Measurements from ENCODE around the gene MTARC2.

The MTARC2 gene

DNA sequence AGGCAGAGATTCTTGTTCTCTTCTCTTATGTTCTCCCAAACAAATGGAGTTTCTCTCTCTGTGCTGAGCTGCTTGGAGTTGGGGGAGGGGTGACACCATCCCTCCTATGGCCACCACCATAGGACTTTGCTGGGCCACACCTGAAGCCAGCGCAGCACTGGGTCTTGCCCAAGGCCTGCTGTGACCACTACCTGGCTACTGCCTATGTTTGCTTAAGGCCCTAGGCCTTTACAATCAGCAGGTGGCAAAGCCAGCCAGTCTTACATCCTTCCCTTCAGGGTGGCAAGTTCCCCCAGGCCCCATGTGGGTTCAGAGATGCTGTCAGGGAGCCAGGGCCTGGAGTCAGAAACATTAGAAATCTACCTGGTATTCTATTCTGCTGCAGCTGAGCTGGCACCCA is 6.3 kb upstream of the MTARC2 start:
- intact Hi-C loops (cut with micrococcal nuclease), result no loop called here
- Mint-ChIP-seq H3K27me3 (peaks cover 31% of the 10 kb centered on the region), H3K9me3 (no peaks in the 10 kb centered on the region), H3K27ac (no peak overlapping the region), H3K36me3 (ENCODE audit: low read depth) (no peaks in the 10 kb centered on the region), H3K4me3 (no peak overlapping the region), H3K4me1 (ENCODE audit: low read depth) (no peaks in the 10 kb centered on the region)

DNA sequence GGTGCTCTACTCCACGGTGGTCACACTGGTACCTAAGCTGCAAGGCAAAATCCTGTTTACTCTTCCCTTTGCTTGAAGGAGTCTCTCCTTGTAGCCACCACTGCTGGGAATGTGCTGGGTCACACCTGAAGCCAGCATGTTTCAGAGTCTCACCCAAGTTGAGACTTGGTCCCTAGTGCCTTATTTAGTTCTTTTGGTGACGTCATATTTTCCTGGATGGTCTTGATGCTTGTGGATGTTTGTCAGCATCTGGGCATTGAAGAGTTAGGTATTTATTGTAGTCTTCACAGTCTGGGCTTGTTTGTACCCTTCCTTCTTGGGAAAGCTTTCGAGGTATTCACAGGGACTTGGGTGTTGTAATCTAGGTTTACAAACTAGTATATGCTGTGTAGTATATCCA is 5.6 kb upstream of the MTARC2 start:
- Mint-ChIP-seq H3K4me3 (no peak overlapping the region), H3K4me1 (ENCODE audit: low read depth) (no peaks in the 10 kb centered on the region), H3K36me3 (ENCODE audit: low read depth) (no peaks in the 10 kb centered on the region), H3K27ac (no peak overlapping the region), H3K9me3 (no peaks in the 10 kb centered on the region), H3K27me3 (peaks cover 34% of the 10 kb centered on the region)
- intact Hi-C loops (cut with micrococcal nuclease), result no loop called here

DNA sequence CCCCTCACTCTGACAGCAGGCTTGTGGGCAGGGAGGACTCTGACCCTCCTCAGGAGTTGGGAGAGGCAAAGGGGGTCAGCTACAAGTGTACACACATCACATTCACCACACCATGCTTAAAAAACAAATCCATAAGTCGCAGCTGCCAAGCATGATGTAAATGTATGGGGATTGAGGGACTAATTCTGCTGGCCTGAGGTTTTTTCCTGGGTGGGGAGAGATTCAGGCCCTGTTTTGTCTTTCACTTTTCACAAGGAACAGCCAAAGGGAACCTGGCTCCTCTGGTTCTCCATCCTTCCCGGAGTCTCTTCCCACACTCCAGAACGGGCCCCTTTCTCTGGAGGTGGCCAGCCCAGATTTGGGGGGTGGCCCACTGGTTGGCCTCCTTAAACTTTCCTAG is 1.3 kb upstream of the MTARC2 start:
- Mint-ChIP-seq H3K9me3 (no peaks in the 10 kb centered on the region), H3K36me3 (ENCODE audit: low read depth) (no peaks in the 10 kb centered on the region), H3K4me3 (no peak overlapping the region), H3K27ac (no peak overlapping the region), H3K27me3 (peaks cover 41% of the 10 kb centered on the region), H3K4me1 (ENCODE audit: low read depth) (peaks cover 12% of the 10 kb centered on the region)
- intact Hi-C loops (cut with micrococcal nuclease), result no loop called here

DNA sequence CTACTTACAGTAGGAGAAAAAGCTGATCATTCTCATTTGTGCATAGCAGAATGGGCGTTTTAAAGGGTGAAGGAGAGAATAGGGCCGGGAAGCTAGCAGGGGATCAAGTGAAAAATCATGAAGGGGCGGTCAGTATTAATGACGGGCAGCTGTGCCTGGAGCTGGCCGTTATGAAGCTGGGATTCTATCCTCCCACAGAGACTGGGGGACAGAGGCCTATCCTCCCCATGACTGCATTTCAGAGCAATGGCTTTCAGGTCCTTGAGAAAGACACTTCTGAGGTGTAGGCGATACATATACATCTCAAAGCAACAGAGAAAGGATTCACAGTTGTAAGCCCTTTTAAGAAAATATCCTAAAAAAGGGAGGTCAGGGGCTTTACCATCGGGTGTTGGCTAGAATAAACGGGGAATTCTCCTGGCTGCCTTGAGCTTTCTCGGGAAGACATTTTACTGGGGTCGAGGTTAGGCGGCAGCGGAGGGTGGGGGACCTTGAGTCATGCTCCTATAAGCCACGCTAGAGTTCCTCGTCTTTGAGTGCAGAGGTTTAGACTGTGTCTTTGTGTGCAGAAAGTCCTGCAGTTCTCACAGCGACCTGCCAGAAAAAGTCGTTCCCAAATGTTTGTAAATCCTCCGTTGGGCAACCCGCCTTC is 559 bp upstream of the MTARC2 start:
- intact Hi-C loops (cut with micrococcal nuclease), result no loop called here
- peak overlapping the region; percentile 20 for H3K27ac Mint-ChIP-seq
- H3K4me3 Mint-ChIP-seq, result peak overlapping the region; percentile 83
- no peaks in the 10 kb centered on the region for H3K36me3 Mint-ChIP-seq (ENCODE audit: low read depth)
- peaks cover 12% of the 10 kb centered on the region for H3K4me1 Mint-ChIP-seq (ENCODE audit: low read depth)
- no peaks in the 10 kb centered on the region for H3K9me3 Mint-ChIP-seq
- peaks cover 43% of the 10 kb centered on the region for H3K27me3 Mint-ChIP-seq

DNA sequence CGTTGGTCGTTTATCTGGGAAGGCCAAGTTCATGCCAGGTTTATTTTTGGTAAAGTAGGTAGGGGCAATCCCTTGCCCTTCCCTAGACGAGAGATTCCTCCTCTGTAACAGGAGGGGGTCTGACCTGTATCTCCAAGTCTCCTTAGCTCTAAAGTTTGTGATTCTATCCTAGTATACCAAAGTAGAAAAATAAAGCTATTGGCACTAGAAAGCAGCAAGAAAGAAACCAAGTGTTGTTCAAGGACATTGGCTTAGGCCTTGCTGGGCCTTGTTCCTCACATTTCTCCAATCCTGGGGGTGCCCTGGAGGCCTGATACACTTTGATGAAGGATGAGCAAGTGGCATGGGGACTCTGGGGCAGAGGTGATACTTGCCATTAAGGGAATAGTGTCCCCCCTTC is 814 bp downstream of the MTARC2 start:
- Mint-ChIP-seq H3K9me3 (no peaks in the 10 kb centered on the region), H3K4me1 (ENCODE audit: low read depth) (peaks cover 13% of the 10 kb centered on the region), H3K27ac (no peak overlapping the region), H3K4me3 (peak overlapping the region; percentile 83), H3K27me3 (peaks cover 43% of the 10 kb centered on the region), H3K36me3 (ENCODE audit: low read depth) (no peaks in the 10 kb centered on the region)
- intact Hi-C loops (cut with micrococcal nuclease), result no loop called here

DNA sequence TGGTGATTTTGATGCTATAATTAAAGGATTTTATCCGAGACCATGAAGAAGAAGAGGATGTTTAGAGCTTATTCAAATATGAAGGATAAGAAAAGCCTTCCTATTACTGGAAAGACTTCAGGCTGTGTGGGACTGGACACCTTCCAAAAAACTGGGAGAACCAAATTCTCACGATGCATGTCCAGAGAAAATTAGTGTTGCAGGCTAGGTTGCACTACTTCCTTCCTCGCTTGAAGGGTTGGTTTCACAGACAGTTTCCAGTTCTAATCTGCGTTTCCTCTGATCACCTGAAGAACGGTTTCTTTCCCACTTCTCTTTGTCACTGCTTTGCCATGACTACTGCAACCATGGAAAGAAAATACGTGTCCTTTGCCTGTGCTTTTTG is 2.0 kb downstream of the MTARC2 start:
- peaks cover 24% of the 10 kb centered on the region for H3K4me1 Mint-ChIP-seq (ENCODE audit: low read depth)
- intact Hi-C loops (cut with micrococcal nuclease), result no loop called here
- H3K9me3 Mint-ChIP-seq, result no peaks in the 10 kb centered on the region
- H3K27me3 Mint-ChIP-seq, result peaks cover 43% of the 10 kb centered on the region
- H3K27ac Mint-ChIP-seq, result no peak overlapping the region
- H3K4me3 Mint-ChIP-seq, result no peak overlapping the region
- H3K36me3 Mint-ChIP-seq (ENCODE audit: low read depth), result no peaks in the 10 kb centered on the region

DNA sequence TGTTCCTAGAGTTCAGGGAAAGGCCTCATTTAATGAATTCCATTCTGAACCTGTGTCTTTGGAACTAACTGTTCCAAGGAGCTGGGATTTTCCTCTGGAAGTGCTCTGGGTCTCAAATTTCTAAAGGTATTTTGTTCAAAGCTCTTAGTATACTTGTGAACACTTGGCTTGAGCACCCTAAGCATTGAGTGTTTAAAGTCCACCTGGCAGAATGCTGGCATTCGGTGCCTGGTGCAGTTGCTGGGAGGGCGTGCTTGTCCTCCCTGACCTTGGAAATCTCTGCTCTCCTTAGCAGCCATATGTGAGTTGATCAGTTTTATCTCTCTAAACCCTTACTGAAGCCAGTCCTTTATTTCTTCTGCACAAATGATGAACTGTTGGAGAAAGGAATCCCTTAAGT is 3.0 kb downstream of the MTARC2 start:
- Mint-ChIP-seq H3K4me3 (no peak overlapping the region), H3K27ac (no peak overlapping the region), H3K27me3 (peaks cover 35% of the 10 kb centered on the region), H3K4me1 (ENCODE audit: low read depth) (peaks cover 28% of the 10 kb centered on the region), H3K36me3 (ENCODE audit: low read depth) (no peaks in the 10 kb centered on the region), H3K9me3 (no peaks in the 10 kb centered on the region)
- intact Hi-C loops (cut with micrococcal nuclease), result no loop called here

DNA sequence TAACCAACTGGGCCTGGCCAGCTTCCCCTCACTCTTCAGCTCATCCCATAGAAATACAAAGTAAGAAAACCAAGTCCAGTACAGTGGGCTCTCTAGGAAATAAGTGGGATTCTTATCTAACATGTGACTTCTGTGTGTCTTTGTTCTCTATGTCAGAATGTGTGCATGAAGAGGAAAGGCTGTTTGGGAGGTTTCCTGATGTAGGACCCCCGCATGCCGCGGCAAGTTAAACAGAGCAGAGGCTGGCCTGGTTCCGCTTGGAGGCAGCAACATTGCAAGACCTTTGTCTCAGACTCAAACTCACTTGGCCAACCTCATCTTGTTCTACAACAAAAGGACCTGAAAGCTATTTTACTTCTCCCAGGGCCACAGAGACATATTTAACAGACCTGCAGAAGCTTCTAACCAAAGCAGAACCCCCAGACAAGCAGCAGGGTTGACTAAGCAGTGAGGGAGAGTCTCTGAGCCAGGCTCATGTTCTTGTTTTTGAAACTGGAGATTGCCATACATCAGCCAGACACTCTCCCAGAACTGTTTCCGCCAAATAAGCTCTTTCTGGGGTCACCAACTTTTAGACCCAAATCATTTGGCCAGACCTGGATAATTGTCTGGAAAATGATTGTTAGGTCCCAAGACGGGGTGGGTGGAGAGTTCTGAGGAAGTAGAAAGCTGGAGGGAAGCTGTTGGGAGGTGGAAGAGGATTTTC is 6.2 kb downstream of the MTARC2 start:
- Mint-ChIP-seq H3K9me3 (no peaks in the 10 kb centered on the region), H3K27ac (no peak overlapping the region), H3K4me1 (ENCODE audit: low read depth) (peaks cover 17% of the 10 kb centered on the region), H3K4me3 (no peak overlapping the region), H3K27me3 (peaks cover 8% of the 10 kb centered on the region), H3K36me3 (ENCODE audit: low read depth) (no peaks in the 10 kb centered on the region)
- intact Hi-C loops (cut with micrococcal nuclease), result no loop called here

DNA sequence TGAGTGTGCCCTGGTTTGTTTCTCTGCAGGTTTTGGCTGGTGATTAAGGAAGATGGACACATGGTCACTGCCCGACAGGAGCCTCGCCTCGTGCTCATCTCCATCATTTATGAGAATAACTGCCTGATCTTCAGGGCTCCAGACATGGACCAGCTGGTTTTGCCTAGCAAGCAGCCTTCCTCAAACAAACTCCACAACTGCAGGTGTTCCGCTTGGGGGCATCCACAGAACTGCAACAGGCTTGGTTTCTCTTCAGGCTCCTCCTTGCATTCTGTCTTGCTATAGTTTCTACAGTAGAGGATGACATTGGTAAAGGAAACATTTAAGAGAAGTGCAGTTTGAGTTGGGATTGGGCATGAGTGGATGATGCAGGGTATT is 6.8 kb downstream of the MTARC2 start:
- no peak overlapping the region for H3K27ac Mint-ChIP-seq
- peaks cover 17% of the 10 kb centered on the region for H3K4me1 Mint-ChIP-seq (ENCODE audit: low read depth)
- H3K36me3 Mint-ChIP-seq (ENCODE audit: low read depth), result no peaks in the 10 kb centered on the region
- peaks cover 4% of the 10 kb centered on the region for H3K27me3 Mint-ChIP-seq
- intact Hi-C loops (cut with micrococcal nuclease), result no loop called here
- H3K4me3 Mint-ChIP-seq, result no peak overlapping the region
- no peaks in the 10 kb centered on the region for H3K9me3 Mint-ChIP-seq

DNA sequence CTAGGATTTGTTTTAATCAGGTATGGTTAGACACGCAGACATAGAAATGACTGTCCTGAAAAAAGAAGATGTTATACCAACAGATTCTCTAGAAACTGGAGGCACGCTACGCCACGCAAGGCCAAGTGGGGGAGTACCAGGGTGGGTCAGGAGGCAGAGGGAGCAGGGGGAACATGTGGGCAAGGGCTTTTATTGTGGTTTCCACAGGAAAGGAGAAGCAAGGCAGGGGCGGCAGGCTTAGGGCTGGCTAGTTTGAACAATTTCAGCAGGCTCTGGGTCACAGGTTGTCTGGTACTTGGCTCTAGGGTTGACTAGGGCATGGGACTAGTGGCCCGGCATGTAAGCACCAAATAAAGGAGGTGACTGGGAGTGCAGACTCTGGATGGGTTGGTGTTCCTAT is 7.2 kb downstream of the MTARC2 start:
- Mint-ChIP-seq H3K4me1 (ENCODE audit: low read depth) (peaks cover 17% of the 10 kb centered on the region), H3K27me3 (peaks cover 2% of the 10 kb centered on the region), H3K4me3 (no peak overlapping the region), H3K36me3 (ENCODE audit: low read depth) (no peaks in the 10 kb centered on the region), H3K27ac (no peak overlapping the region), H3K9me3 (no peaks in the 10 kb centered on the region)
- intact Hi-C loops (cut with micrococcal nuclease), result no loop called here

DNA sequence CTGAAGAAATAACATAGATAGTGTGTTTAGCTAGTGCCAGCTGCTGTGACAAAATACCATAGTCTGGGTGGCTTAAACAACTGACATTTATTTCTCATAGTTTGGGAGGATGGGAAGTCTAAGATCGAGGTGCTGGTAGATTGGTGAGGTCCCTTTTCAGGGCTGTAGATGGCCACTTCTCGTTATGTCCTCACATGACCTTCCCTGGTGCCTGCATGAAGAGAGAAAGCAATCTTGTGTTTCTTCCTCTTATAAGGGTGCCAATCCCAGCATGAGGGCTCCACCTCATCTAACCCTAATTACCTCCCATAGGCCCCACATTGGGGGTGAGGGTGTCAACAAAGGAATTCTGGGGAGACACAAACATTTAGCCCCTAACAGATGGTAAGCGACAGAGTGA is 9.3 kb downstream of the MTARC2 start:
- no peak overlapping the region for H3K4me3 Mint-ChIP-seq
- intact Hi-C loops (cut with micrococcal nuclease), result no loop called here
- H3K9me3 Mint-ChIP-seq, result no peaks in the 10 kb centered on the region
- no peaks in the 10 kb centered on the region for H3K36me3 Mint-ChIP-seq (ENCODE audit: low read depth)
- H3K4me1 Mint-ChIP-seq (ENCODE audit: low read depth), result peaks cover 17% of the 10 kb centered on the region
- H3K27ac Mint-ChIP-seq, result no peak overlapping the region
- H3K27me3 Mint-ChIP-seq, result peaks cover 1% of the 10 kb centered on the region

DNA sequence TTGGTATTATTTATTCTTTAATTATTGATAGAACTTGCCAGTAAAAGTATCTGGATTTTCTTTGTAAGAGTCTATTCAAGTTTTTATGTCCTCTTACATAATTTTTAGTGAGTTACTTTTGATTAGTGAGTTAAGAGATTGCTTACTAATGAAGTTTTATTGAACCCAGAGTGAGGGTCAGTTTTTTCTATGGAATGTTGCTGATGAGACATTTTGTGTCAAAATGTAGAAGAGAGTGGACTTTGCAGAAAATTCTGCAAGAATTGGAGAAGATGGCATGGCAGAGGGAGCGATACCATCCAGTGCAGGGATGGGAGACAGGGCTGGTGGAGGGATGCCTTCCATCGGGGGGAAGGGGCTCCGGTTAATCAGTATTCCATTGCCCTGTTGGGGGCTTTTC is 11.0 kb downstream of the MTARC2 start:
- intact Hi-C loops (cut with micrococcal nuclease), result no loop called here
- Mint-ChIP-seq H3K9me3 (no peaks in the 10 kb centered on the region), H3K27me3 (no peaks in the 10 kb centered on the region), H3K27ac (no peak overlapping the region), H3K36me3 (ENCODE audit: low read depth) (no peaks in the 10 kb centered on the region), H3K4me1 (ENCODE audit: low read depth) (peaks cover 13% of the 10 kb centered on the region), H3K4me3 (no peak overlapping the region)

DNA sequence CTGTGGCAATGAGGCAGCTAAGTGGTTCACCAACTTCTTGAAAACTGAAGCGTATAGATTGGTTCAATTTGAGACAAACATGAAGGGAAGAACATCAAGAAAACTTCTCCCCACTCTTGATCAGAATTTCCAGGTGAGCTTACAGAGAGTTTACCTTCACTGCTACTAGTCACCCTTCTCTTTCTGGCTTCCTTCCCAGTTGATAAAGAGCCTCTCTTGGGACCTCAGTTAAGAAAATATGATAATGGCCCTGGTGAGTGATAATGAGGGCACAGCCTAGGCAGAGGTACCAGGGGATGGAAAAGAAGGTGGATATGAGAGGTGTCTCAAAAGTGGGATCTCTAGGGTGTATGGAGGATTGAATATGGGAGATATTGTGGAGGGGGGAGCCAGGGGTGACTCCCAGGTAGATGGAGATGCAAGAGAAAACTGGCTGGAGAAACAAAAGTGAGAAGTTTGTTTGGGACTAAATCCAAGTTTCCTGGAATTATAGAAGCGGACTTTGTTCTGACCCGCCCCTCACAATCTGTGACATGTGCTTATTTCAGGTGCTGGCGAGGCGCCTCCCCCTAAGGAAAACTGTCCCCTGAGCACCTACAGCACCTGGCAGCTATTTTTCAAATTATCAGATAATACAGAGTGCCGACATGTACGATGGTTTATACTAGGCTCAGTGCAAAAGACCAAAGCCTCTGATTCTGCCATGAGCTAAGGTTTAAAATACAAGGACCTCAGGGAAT is 13.7 kb downstream of the MTARC2 start:
- H3K4me1 Mint-ChIP-seq (ENCODE audit: low read depth), result no peaks in the 10 kb centered on the region
- H3K27me3 Mint-ChIP-seq, result no peaks in the 10 kb centered on the region
- no peak overlapping the region for H3K4me3 Mint-ChIP-seq
- no peaks in the 10 kb centered on the region for H3K36me3 Mint-ChIP-seq (ENCODE audit: low read depth)
- intact Hi-C loops (cut with micrococcal nuclease), result no loop called here
- H3K27ac Mint-ChIP-seq, result no peak overlapping the region
- H3K9me3 Mint-ChIP-seq, result no peaks in the 10 kb centered on the region

DNA sequence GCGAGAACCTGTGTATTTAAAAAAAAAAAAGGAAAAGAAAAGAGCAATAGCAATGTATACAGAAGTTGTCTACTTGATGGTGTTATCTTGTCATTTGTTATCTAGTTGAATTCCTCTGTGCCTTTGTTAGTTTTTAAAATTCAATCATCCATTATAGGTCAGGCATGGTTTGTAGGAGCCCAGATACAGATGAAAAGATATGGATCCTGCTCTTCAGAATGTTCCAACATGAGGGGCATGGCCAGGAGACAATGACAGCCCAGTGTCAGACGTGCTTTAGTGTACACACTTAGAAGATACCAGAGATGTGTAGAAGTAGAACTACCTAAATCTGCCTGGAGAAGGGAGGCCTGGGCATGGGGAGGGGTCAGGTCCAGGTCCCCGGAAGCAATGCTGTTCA is 16.6 kb downstream of the MTARC2 start:
- Mint-ChIP-seq H3K27ac (no peak overlapping the region), H3K9me3 (no peaks in the 10 kb centered on the region), H3K27me3 (no peaks in the 10 kb centered on the region), H3K36me3 (ENCODE audit: low read depth) (no peaks in the 10 kb centered on the region), H3K4me1 (ENCODE audit: low read depth) (peaks cover 24% of the 10 kb centered on the region), H3K4me3 (no peak overlapping the region)
- intact Hi-C loops (cut with micrococcal nuclease), result no loop called here

Data from dendritic cell treated with granulocyte-macrophage colony-stimulating factor and Interleukin-4, amounts not matched to agents 40 ng/mL and 50 ng/mL, for 4 days (primary cell).